Activated CD8-positive, alpha-beta memory T cell treated with anti-CD3 and anti-CD28 coated beads for 48 hours (primary cell): Measurements from ENCODE around the gene BDH1.

Experiments used
- DNase-seq, 3 experiments: peaks; one replicate each; pipeline ENCODE4 v3.0.0-alpha.2; 2020; ENCODE audit warnings: low read depth in 2 of 3, low spot score in 2 of 3

Gene BDH1

DNA sequence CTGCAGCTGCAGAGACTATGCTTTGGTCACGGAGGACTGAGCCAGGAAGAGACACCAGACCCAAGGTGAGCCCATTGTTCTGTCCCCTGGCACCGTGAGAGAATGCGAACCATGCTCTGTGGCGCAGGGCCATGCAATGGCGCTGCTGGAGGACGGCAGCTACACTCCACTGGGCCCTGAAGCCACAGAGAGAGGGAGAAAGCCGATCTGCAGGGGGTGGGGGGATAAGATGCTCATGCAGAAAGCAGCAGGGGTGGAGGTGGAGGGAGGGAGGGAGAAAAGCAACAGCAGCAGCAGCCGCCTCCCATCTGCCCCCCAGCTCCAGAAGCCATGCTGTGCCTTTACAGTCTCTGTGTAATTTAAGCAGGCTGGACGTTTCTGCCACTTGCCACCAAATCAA, 5.3 kb downstream of the BDH1 start:
- no peak for DNase-seq

DNA sequence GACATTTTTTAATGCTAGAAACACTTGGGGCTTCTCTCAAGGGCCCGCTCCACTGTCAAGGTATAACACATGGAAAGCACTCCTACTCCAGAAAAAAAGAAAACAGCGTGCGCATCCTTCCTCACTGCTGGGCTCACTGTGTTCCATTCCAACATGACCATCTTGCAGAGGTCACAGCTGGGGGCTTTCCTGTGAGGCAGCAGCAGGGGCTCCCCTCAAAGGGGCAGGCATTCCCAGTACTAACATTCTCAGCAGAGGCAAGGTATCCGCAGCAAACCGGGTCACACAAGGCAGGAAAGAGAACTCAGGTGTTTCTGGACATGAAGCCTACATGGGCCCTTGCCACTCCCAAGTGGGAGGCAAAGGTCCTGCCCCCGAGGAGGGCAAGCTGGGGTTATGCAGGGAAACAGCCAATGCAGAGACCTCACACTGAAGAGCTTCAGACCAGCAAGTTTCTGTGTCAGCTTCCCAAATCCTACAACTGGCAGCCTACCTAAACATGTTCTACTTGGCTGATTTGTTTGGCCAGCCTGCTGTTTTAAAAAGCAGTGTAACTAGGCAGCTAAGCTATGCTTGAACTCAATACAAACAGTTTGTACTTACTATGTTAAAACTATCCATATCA, 6.4 kb downstream of the BDH1 start:
- no peak for DNase-seq

DNA sequence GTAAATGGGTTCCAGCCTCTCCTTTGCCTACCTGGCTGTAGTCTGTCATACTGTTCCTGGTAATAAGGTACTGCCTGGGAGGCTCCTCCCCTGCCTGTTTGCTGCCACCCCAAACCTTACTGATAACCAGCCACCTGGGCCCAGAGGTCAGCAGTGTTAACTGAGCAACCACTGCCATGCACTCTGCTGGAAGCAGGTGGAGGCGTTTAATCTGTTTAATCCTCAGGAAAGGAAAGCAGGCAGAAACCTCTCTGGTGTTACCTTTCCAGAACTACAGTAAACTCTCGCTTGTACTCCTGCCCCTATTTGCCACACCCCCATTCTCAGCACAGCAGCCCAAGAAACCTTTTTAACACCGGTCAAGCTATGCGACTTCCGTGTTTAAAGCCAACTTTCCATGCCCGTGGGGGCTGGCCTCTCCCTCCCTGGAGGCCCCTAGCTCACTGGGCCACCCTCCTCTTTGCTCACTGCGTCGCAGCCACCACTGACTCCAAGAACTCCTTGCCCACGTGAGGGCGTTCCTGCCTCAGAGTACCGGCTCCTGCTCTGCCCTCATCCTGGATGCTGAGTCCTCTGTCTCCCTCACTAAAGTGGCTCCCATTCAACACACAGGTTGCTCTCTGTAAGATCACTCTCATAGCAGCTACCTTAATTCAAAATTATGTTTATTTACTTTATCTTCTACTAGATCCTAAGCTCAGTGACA, 8.3 kb downstream of the BDH1 start:
- no peak for DNase-seq

DNA sequence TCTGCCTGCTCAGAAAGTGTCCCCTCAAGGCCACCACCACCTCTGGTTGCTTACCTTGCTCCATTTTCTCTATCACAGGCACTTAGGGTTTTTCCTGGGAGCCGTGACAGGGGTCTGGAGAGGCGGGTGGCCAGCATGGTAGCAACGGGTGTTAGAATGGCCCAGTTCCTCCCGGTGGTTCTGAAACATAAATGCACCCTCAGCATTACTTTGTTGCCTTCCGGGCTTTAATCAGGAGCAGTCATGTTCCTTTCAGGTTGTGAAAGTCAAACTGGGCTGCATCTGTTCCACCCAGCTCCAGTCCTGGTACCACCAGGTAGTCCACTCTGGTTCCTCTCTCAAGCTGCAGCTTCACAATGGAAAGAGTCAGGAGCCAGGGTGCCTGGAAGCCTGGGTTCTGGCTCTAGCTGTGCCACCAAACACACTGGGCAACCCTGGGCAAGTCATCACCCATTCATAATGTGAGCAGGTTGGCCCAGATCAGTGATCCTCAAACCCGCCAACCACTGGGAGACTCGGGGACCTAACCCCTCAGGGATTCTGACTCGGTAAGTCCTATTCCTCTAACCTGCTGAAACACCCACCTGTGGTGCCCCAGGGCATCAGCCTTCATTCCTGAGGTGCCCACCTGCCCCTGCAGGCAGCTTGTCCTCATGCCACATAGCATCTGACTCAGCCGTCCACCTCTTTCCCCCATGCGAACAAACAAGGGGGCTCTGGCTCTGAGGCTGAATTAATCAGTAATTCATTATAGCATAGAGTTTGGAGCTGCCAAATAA, 9.3 kb downstream of the BDH1 start:
- DNase-seq, result no peak

DNA sequence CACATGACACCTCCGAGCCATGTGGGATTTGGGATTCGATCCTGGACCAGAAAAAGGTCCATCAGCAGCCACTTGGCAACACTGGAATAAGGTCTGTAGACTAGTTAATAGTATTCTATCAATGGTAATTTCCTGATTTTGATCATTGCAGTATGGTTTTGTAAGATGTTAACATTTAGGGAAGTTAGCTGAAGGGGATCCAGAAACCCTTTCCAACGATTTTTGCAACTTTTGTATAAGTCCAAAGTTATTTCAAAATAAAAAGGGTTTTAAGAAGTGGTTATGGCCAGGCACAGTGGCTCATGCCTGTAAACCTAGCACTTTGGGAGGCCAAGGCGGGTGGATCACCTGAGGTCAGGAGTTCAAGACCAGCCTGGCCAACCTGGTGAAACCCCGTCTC, 10.2 kb downstream of the BDH1 start:
- DNase-seq, result no peak

DNA sequence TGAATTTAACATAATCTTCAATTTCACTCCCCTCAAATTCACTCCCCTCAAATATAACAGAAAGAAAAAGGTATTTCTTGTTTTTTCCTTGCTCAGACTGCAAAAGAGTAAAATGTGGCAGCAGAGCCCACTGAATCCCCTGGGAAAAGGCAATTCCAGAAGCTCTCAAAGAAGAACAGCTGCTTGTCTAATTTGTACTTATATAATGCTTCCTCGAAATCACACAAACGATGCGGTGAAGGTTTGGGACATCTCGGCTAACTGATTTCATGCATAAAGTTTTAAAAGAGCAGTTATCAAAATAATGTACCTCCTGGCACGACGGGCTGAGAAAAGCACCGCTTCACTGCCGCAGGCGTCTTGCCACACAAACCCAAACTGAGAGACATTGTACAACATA, 10.7 kb downstream of the BDH1 start:
- no peak for DNase-seq

DNA sequence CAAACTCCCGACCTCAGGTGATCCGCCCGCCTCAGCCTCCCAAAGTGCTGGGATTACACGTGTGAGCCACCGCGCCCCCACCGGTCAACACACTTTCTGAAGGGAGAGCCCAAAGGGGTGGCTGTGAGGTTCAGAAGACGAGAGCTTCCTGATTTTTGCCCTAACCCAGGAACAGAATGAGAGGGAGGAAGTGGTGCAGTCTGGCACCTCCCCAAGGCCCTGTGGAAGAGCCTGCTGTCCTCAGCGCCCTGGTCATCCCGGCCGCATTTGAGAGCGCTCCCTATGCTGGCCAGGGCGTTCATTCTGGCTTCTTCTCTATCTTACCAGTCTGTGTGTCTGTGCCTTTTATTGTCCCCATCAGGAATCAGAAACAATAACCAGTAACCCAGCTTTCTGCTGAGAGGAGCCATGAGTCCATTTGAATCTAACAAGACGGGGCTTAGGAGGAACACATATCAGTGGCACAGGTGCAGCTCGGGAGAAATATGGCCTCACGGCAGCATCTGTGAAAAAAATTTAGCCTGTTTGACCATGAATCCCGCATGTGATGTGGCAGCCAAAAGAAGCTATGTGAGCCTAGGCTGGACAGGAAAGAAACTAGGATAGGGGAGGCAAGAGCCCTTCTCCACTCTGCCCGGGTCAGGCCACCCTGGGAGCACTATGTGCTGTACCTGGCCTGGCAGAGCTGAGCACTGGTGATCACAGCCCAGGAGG, 12.9 kb downstream of the BDH1 start:
- DNase-seq, result no peak

DNA sequence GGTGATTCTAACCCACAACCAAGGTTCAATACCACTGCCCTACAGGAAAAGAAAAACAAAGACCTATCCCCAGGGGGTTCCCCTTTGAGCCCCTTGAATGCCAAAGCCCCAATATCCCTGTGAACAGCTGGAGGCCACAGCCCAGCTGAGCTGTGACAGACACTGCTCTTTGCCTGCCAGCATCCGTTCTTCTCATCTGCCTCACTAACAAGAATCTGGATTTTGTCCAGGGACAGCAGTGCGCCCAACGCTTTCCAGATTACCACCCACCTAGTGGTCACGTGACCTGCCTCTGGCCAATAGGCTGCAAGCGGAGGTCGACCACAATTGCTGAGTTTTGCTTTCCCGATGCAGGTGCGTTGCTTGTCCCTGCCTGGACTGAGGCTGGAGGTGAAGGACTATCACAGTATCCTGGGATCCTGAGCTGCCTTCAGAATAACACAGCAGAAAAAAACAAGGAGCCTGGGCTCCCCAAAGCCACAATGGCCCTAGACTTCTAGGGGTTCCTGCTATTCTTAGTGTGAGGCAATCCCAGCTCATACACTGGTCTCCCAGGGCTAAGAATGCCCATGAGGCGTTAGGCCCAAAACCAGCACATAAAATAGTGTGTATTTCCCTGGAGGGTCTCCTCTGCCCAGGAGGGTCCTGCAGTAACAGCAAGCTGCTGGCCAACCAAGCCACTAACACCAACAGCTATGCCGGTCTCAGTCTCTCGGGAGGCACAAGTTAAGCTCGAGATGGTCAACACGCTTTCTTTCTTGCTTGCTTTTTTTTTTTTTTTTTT, 13.8 kb downstream of the BDH1 start:
- no peak for DNase-seq

DNA sequence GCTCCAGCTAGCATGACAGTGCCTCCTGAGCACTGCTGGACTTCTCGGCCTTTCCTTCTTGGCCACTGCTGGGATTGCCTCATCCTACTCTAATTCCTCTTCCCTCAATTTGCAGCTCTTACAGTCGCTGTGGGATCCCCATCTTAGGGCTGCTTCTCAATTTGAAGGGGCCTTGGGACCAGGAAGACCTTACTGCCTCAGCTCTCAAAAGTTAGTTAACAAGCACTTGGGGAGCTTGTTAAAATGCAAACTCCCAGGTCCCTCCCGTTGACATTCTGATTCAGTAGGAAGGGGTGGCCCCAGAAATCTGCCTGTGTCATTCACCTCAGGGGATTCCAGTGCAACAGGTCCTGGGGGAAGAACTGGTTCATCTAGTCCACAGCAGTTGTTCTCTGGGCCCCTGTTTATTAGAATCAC, 14.8 kb downstream of the BDH1 start:
- DNase-seq, result no peak

DNA sequence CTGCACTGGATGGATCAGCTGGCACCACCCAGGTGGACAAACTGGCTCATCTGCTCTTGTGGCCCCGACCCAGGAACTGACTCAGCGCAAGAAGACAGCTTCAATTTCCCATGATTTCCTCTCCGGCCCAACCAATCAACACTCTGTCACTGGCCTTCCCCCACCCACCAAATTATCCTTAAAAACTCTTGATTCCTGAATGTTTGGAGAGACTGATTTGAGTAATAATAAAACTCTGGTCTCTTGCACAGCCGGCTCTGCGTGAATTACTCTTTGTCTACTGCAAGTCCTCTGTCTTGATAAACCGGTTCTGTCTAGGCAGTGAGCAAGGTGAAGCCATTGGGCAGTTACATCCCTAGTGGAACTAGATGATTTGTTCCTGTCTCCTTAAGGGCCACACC, 16.1 kb downstream of the BDH1 start:
- DNase-seq, result no peak

DNA sequence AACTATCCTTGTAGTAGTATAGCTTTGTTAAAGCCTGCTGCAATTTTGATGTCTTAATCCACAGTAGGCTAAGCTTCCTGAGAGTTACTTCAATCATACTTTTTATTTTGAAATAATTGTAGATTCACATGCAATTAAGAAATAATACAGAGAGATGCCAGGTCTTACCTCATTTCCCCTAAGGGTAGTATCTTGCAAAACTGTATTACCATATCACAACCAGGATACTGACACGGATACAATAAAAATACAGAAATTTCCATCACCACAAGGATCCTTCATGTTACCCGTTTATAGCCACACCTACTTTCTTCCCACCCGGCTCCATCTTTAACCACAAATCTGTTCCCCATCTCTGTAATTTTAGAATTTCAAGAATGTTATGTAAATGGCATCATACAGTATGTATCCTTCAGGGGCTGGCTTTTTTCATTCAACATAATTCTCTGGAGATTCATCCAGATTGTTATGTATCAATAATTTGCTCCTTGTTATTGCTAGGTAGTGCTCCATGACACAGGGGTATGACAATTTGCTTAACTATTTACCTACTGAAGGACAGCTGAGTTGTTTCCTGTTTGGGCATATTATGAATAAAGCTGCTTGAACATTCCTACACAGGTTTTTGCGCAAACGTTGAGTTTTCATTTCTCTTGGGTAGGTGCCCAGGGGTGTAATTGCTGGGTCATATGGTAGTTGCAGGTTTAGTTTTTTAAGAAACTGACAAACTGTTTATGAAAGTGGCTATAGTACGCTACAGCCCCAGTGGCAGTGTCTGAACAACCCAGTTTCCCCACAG, 21.6 kb downstream of the BDH1 start:
- no peak for DNase-seq

DNA sequence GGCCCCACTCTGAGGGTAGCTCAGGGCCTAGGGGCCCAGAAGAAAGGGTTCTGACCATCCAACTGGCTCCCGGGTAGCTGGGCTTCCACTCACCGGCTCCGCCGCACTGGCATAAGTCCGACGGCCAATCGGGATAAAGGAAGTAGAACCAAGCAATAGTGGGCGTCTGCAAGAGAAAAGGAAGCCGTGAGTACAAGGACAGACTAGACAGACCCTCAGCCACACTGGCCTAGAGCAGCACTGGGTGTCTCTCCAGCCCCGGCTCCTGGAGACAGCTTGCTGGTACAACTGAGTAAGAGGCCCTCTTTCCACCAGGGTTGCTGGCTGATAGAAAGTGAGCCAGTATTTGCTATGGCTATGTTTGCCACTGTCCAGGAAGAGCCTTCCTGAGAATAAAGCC, 22.4 kb downstream of the BDH1 start:
- no peak for DNase-seq

DNA sequence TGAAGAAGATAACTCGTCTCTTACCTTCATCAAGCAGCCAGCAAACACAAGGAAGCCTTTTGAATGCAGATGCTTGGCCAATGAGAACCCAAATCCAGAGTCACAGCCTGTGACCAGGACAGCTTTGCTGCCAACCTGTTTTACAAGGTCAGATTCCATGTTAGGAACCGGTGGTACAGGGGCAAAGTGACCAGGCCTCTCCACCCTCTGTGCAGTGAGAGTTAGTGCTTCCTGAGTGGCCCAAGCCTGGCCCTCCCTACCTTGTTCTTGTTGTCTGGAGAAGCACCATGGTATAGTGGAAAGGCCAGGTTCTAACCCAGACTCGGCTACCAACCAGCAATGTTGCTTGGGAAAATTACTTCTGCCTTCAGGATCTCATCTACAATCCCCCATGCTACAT, 23.4 kb downstream of the BDH1 start:
- DNase-seq, result no peak

DNA sequence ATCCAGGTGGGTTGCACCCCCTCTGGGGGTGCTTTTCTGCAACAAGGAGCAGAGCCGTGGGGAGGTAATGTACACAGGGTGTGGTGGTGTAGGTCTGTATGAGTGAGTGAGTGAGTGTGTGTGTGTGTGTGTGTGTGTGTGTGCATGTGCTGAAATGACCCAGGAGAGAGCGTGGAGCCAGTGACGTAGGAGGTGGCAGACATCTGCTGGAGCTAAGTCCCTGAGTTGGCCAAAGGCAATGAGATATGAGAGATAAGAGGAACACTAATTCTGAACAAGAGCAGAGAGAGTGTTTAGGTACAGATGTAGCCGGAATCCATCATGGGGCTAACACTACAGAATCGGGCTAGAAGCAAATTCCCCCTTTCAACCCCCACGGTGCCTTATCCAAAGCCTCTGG, 27.6 kb downstream of the BDH1 start:
- DNase-seq, result no peak

DNA sequence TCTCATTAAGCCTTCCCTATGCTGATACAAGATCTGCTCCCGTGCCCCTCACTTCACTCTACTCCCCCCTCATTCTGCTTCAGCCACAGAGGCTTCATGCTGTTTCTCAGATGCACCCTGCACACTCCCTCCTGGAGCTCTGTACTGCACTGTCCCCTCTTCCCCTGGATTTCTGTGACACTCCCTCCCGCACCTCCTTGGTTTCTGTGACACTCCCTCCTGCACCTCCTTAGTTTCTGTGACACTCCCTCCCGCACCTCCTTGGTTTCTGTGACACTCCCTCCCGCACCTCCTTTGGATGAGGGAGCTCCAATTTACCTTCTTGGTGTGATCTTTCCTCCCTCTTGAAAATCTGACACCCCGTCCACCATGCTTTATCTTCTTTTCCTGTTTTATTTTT, 28.2 kb downstream of the BDH1 start:
- no peak for DNase-seq

DNA sequence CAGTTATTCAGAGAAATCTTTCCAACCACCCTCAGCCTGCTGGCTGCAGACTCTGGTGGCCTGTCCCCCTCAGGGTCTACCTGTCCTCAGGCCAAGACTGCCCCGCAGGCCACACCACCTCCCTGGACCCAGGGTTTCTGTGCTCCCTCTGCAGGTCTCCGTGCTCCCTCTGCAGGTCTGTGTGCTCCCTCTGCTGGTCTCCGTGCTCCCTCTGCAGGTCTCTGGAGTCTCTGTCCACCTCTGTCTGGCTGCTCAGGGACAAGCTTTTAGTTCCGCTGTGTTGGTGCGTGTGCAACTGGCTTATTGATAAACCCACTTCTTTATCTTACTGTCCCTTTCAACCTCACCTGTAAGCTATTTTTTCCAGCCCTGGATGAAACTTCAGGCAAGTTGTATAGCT, 30.1 kb downstream of the BDH1 start:
- no peak for DNase-seq

DNA sequence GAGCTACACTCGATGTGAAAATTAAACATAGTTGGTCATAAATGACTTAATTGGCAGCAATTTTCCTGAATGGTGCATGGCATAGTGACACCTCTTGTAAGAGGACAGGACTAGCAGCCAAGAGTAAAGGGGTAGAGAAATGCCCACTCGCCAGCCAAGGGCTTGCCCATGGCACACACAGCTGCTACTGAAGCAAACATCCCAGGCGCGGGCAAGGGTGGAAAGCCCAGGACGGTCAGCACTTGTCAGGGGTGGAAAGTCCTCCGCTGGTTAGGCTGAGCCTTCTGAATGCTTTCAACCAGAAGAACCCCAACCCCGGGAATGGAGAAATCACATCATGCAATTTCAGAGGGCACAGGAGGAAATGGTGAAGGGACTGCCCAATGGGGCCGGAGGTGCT, 31.6 kb downstream of the BDH1 start:
- no peak for DNase-seq

DNA sequence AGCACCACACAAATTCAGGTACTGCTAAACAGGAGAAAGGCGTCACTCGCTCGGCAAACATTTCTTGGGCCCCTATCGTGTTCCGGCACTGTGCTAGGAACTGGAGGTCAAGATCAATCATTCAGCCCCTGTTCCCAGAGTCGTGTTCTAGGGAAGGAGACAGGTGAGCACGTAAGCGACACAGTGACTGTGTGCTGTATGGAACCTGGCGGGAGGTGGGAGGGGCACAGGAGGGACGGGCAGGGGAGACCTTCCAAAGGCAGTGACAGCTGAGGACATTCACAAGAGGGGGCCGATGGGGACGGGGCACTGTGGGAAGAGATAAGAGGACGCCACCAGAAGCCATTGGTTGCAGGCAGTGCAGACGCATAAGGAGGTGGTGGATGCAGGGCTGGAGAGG, 32.2 kb downstream of the BDH1 start:
- no peak for DNase-seq

DNA sequence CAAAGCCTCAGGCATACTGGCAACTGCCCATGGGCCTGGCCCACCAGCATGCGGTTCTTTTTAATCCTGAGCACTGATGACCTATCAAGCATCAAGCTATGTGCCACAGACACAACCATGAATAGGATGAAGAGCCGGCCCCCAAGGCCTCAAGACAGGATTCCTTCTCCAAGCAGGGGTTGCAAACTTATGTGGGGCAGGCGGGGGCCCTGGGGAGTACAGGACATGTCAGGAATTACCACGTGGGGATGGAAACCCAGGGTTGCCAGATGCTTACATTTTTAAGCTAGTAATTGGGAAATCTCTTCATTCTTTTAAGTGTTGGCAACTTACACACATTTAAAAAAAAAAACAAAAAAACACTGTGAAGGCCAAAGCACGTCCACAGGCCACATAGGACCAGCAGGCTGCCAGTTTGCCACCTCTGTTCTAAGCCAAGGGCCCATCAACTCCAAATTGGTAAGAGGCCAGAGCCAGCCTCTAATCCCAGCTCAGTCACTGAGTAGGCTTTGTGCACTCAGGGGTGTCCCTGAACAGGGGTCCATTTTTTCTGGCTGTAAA, 32.8 kb downstream of the BDH1 start:
- DNase-seq, result no peak

DNA sequence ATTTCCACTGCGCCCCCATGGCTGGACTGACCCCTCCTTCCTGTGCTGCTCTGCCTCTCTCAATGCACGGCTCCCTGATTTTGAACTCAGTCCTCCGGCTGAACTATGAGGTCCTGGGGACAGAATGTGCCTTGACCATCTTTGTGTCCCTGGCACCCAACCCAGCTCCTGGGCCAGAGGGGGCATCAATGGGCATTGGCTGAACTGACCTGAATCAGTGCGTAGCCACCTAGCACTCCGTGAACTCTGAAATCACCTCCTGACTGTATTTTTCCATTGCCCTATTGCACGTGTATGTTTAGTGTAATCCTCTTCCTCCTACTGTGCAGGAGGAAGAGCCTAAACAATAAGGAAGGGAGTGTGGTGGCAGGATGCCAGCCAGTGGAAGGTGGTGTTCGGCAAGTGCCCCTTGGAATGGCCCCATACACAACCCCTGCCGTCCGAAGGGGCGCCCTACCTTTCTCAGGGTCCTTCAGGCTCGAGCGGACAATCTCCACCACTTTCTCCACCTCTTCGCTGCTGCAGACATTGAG, 33.5 kb downstream of the BDH1 start:
- DNase-seq, result no peak
